H9 (cell line): ENCODE data around the gene ANKRD53. TPM values are rescaled to one million over a fixed set of nuclear protein-coding genes. Genes with fewer than 3 reads are reported as not detected.

Experiments used
- DNase-seq: peaks from one replicate; pipeline ENCODE4 v3.0.0-alpha.2; 2017
- H2AFZ ChIP-seq: one replicate; pipeline ENCODE4 v1.6.1; 2013; ENCODE audit warnings: mild to moderate bottlenecking, low read length, control low read depth, moderate library complexity
- H2AK5ac ChIP-seq: 2 replicates; pipeline ENCODE4 v1.6.1; 2013; ENCODE audit warnings: low read length, control low read depth, mixed read lengths; ENCODE audit not compliant: insufficient read length
- H2BK120ac ChIP-seq: one replicate; pipeline ENCODE4 v1.6.1; 2013; ENCODE audit warnings: low read depth, mild to moderate bottlenecking, low read length, control low read depth, inconsistent platforms; ENCODE audit not compliant: poor library complexity, severe bottlenecking
- H2BK12ac ChIP-seq: 2 replicates; pipeline ENCODE4 v1.6.1; 2013; ENCODE audit warnings: low read length, control low read depth, mixed read lengths, low read depth; ENCODE audit not compliant: insufficient read length
- H2BK15ac ChIP-seq: 2 replicates; pipeline ENCODE4 v1.6.1; 2013; ENCODE audit warnings: low read depth, low read length, control low read depth
- H2BK20ac ChIP-seq: one replicate; pipeline ENCODE4 v1.6.1; 2013; ENCODE audit warnings: low read depth, mild to moderate bottlenecking, low read length, control low read depth, inconsistent platforms; ENCODE audit not compliant: poor library complexity, severe bottlenecking
- H2BK5ac ChIP-seq: 2 replicates; pipeline ENCODE4 v1.6.1; 2013; ENCODE audit warnings: low read length, control low read depth, mixed read lengths; ENCODE audit not compliant: insufficient read length
- H3K14ac ChIP-seq: 2 replicates; pipeline ENCODE4 v1.6.1; 2013; ENCODE audit warnings: low read length, control low read depth; ENCODE audit not compliant: insufficient read depth
- H3K18ac ChIP-seq: 2 replicates; pipeline ENCODE4 v1.6.1; 2013; ENCODE audit warnings: low read depth, mild to moderate bottlenecking, mixed read lengths, low read length, control low read depth; ENCODE audit not compliant: insufficient read length
- H3K23ac ChIP-seq: 2 replicates; pipeline ENCODE4 v1.6.1; 2013; ENCODE audit warnings: low read length, control low read depth, mixed read lengths, low read depth; ENCODE audit not compliant: insufficient read length
- H3K23me2 ChIP-seq: 2 replicates; pipeline ENCODE4 v1.6.1; 2013; ENCODE audit warnings: low read depth, mild to moderate bottlenecking, mixed read lengths, low read length, control low read depth; ENCODE audit not compliant: insufficient read length, poor library complexity, severe bottlenecking
- H3K27ac ChIP-seq: 2 replicates; pipeline ENCODE4 v1.5.1; 2013; ENCODE audit warnings: low read length, control low read depth, mixed read lengths, low read depth; ENCODE audit not compliant: insufficient read length
- H3K27me3 ChIP-seq: 2 replicates; pipeline ENCODE4 v1.6.1; 2013; ENCODE audit warnings: low read length, control low read depth, inconsistent platforms; ENCODE audit not compliant: insufficient read depth
- H3K4ac ChIP-seq: 2 replicates; pipeline ENCODE4 v1.6.1; 2013; ENCODE audit warnings: low read depth, mild to moderate bottlenecking, control low read depth, inconsistent platforms, low read length, moderate library complexity
- H3K4me1 ChIP-seq: 2 replicates; pipeline ENCODE4 v1.6.1; 2013; ENCODE audit warnings: low read length, control low read depth, inconsistent platforms; ENCODE audit not compliant: insufficient read depth
- H3K4me2 ChIP-seq: 2 replicates; pipeline ENCODE4 v1.6.1; 2013; ENCODE audit warnings: low read length, control low read depth, mixed read lengths; ENCODE audit not compliant: insufficient read length, insufficient read depth
- H3K56ac ChIP-seq: 2 replicates; pipeline ENCODE4 v1.6.1; 2013; ENCODE audit warnings: low read depth, mild to moderate bottlenecking, mixed read lengths, low read length, control low read depth; ENCODE audit not compliant: insufficient read length
- H3K79me1 ChIP-seq: 2 replicates; pipeline ENCODE4 v1.6.1; 2013; ENCODE audit warnings: low read depth, mild to moderate bottlenecking, moderate library complexity, low read length, control low read depth, inconsistent platforms; ENCODE audit not compliant: insufficient read depth, poor library complexity, severe bottlenecking
- H3K79me2 ChIP-seq: 2 replicates; pipeline ENCODE4 v1.6.1; 2013; ENCODE audit warnings: low read length, control low read depth, inconsistent platforms; ENCODE audit not compliant: insufficient read depth
- H3K9ac ChIP-seq: 2 replicates; pipeline ENCODE4 v1.6.1; 2013; ENCODE audit warnings: low read length, control low read depth, mixed read lengths; ENCODE audit not compliant: insufficient read length; ENCODE audit errors: extremely low read depth
- H3K9me3 ChIP-seq: one replicate; pipeline ENCODE4 v1.6.1; 2013; ENCODE audit warnings: low read depth, low read length, inconsistent platforms; ENCODE audit not compliant: control insufficient read depth
- H3T11ph ChIP-seq: one replicate; pipeline ENCODE4 v1.6.1; 2013; ENCODE audit warnings: mild to moderate bottlenecking, low read length, control low read depth, inconsistent platforms
- H4K20me1 ChIP-seq: one replicate; pipeline ENCODE4 v1.6.1; 2013; ENCODE audit not compliant: control insufficient read depth, insufficient read length, insufficient read depth
- H4K5ac ChIP-seq: 2 replicates; pipeline ENCODE4 v1.6.1; 2013; ENCODE audit warnings: low read depth, mild to moderate bottlenecking, mixed read lengths, low read length, control low read depth; ENCODE audit not compliant: insufficient read length
- H4K8ac ChIP-seq: replicated peaks from 2 replicates; pipeline ENCODE4 v1.6.1; 2013; ENCODE audit warnings: low read length, control low read depth, mixed read lengths, low read depth; ENCODE audit not compliant: insufficient read length
- H4K91ac ChIP-seq: 2 replicates; pipeline ENCODE4 v1.6.1; 2013; ENCODE audit warnings: low read depth, mild to moderate bottlenecking, moderate library complexity, mixed read lengths, low read length, control low read depth; ENCODE audit not compliant: insufficient read length
- H3K27ac Mint-ChIP-seq, 3 experiments: 2 replicates in 2 of 3; 3 replicates in 1 of 3; pipeline ENCODE4 v1.8.0; 2020 to 2021; ENCODE audit warnings: mixed read lengths in 3 of 3, mild to moderate bottlenecking in 1 of 3, moderate library complexity in 1 of 3
- H3K27me3 Mint-ChIP-seq: 2 replicates; pipeline ENCODE4 v1.8.0; 2021; ENCODE audit warnings: low read depth, mild to moderate bottlenecking, moderate library complexity, mixed read lengths
- H3K36me3 Mint-ChIP-seq, 3 experiments: 2 replicates in 2 of 3; 3 replicates in 1 of 3; pipeline ENCODE4 v1.8.0; 2020 to 2021; ENCODE audit warnings: low read depth in 3 of 3, mixed read lengths in 3 of 3; ENCODE audit not compliant: insufficient read depth in 1 of 3
- H3K4me1 Mint-ChIP-seq, 2 experiments: 2 replicates each; pipeline ENCODE4 v1.8.0; 2020; ENCODE audit warnings: mixed read lengths in 2 of 2
- H3K4me3 Mint-ChIP-seq, 2 experiments: 2 replicates in 1 of 2; 3 replicates in 1 of 2; pipeline ENCODE4 v1.8.0; 2020 to 2021; ENCODE audit warnings: mild to moderate bottlenecking in 2 of 2, mixed read lengths in 2 of 2, moderate library complexity in 1 of 2
- H3K9me3 Mint-ChIP-seq, 2 experiments: 2 replicates in 1 of 2; 3 replicates in 1 of 2; pipeline ENCODE4 v1.8.0; 2020; ENCODE audit warnings: mild to moderate bottlenecking in 2 of 2, mixed read lengths in 2 of 2, moderate library complexity in 1 of 2
- CTCF ChIP-seq: fragments of 200-600 bp; sonication (generic); conservative IDR thresholded peaks from 3 replicates; pipeline ENCODE4 v1.8.0; 2021; ENCODE audit warnings: antibody characterized with exemption, mild to moderate bottlenecking
- WGBS: extraction: QIAGEN DNeasy Blood & Tissue Kit; methylation state at CpG from one replicate; pipeline ENCODE4 v1.1.7; 2013; ENCODE audit warnings: missing lambda C conversion rate, low lambda C conversion rate, mixed read lengths; ENCODE audit not compliant: insufficient read length; ENCODE audit errors: extremely low coverage; 5-methylcytosine and 5-hydroxymethylcytosine counted together
- total RNA-seq: library from RNA; stranded (reverse); gene quantifications from 2 replicates; pipeline ENCODE4 v1.2.1, GENCODE V29; 2021

ANKRD53 gene
- total RNA-seq, 1 experiment from 2014 or later: 0.28 TPM

GRCh38 chr2:70944111-70944690 lies 34.2 kb upstream of the ANKRD53 start:
- H3K23me2 ChIP-seq: no peaks in the 10 kb centered on the region
- Mint-ChIP-seq H3K4me1 (peaks cover 30 to 45% of the 10 kb centered on the region in 2 experiments), H3K27me3 (peaks cover 92% of the 10 kb centered on the region), H3K4me3 (no peak overlapping the region), H3K9me3 (no peaks in the 10 kb centered on the region; a peak in 1 of 5 replicates), H3K27ac (no peak overlapping the region), H3K36me3 (no peaks in the 10 kb centered on the region; a peak in 1 of 7 replicates)
- no peak overlapping the region for H3K4me2 ChIP-seq
- no CpG with 5 or more reads among the region's 4 CpGs for WGBS
- H2AK5ac ChIP-seq: no peak overlapping the region
- no peaks in the 10 kb centered on the region for H3K79me1 ChIP-seq
- no peak for TF ChIP-seq CTCF
- no peak overlapping the region for H2BK15ac ChIP-seq
- H2BK20ac ChIP-seq: no peak overlapping the region
- no peaks in the 10 kb centered on the region for H3K9me3 ChIP-seq
- H4K8ac ChIP-seq: no peak overlapping the region
- H3K27me3 ChIP-seq: peaks cover 19% of the 10 kb centered on the region; the same call in 1 of the 2 replicates
- H3K14ac ChIP-seq: no peak overlapping the region
- no peaks in the 10 kb centered on the region for H4K20me1 ChIP-seq
- peaks cover 4% of the 10 kb centered on the region; the same call in 1 of the 2 replicates for H3K4me1 ChIP-seq
- H4K91ac ChIP-seq: no peak overlapping the region
- no peak overlapping the region for H4K5ac ChIP-seq
- peak; percentile 21 for DNase-seq
- H3K79me2 ChIP-seq: no peaks in the 10 kb centered on the region
- no peak overlapping the region for H3K18ac ChIP-seq
- no peak overlapping the region for H2AFZ ChIP-seq
- H3K9ac ChIP-seq: no peak overlapping the region
- no peak overlapping the region for H3K27ac ChIP-seq
- no peak overlapping the region for H3K56ac ChIP-seq
- no peak overlapping the region for H2BK12ac ChIP-seq
- H3T11ph ChIP-seq: no peak overlapping the region
- no peak overlapping the region for H3K4ac ChIP-seq
- no peak overlapping the region for H3K23ac ChIP-seq
- H2BK5ac ChIP-seq: no peak overlapping the region
- no peak overlapping the region for H2BK120ac ChIP-seq
